Activated CD8-positive, alpha-beta memory T cell treated with anti-CD3 and anti-CD28 coated beads for 1 hour (primary cell): ENCODE results near the gene SMARCD2.
"Not testable (repeated sequence)": the region's sequence is repeated elsewhere in the genome, so short reads cannot be mapped to it uniquely, and the experiment has no call there.

Experiments
- DNase-seq, 2 donors: peaks; one replicate each; pipeline ENCODE4 v3.0.0-alpha.2; 2020; ENCODE audit warnings: low read depth in 1 of 2; ENCODE audit errors: extremely low read depth in 1 of 2

The SMARCD2 gene

GRCh38 chr17:63816123-63816522 is 26.4 kb downstream of the SMARCD2 start:
- no peak for DNase-seq

DNA sequence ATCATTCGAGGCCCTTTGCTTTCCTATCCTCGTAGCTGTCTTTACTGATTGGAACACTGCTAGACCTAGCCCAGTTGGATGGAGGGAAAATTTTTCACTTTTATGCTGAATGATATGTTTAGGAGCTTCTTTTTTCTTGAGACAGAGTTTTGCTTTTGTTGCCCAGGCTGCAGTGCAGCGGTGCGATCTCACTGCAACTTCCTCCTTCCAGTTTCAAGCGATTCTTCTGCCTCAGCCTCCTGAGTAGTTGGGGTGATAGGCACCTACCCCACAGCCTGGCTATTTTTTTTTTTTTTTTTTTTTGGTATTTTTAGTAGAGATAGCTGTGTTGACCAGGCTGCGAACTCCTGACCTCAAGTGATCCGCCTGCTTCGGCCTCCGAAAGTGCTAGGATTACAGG is 32.5 kb downstream of the SMARCD2 start:
- DNase-seq, result no peak

GRCh38 chr17:63805591-63805990 is 36.9 kb downstream of the SMARCD2 start:
- DNase-seq, result no peak

GRCh38 chr17:63804328-63804727 is 38.2 kb downstream of the SMARCD2 start:
- no peak for DNase-seq

DNA sequence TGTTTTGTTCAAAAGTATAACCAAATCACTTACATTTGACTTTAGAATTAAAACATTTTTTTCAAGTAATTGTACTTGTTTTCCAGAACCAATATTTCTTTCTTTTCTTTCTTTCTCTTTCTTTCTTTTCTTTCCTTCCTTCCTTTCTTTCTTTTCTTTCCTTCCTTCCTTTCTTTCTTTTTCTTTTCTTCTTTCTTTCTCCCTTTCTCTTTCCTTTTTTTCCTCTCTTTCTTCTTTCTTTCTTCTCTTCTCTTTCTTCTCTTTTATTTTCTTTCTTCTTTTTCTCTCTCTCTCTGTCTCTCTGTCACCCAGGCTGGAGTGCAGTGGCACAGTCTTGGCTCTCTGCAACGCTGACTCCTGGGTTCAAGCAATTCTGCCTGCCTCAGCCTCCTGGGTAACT is 41.7 kb downstream of the SMARCD2 start:
- no peak for DNase-seq

GRCh38 chr17:63798572-63799106 is 43.8 kb downstream of the SMARCD2 start:
- no peak for DNase-seq

- not testable (repeated sequence) for DNase-seq
Observed at GRCh38 chr17:63796375-63796774, 46.1 kb downstream of the SMARCD2 start.

- no peak for DNase-seq
Observed at GRCh38 chr17:63792055-63792729, 50.3 kb downstream of the SMARCD2 start.

DNA sequence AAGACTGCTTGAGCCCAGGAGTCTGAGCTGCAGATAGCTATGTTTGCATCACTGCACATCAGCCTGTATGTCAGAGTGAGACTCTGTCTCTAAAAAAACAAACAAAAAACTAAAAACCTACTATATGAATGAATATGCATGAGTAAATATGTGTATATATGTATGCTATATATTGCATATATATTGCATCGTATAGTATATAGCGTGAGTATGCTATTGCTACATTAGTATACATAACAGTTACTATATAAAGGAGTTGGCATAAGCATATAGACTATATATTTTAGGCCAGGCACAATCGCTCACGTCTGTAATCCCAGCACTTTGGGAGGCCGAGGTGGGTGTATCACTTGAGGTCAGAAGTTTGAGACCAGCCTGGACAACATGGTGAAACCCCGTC is 52.4 kb downstream of the SMARCD2 start:
- no peak for DNase-seq

DNA sequence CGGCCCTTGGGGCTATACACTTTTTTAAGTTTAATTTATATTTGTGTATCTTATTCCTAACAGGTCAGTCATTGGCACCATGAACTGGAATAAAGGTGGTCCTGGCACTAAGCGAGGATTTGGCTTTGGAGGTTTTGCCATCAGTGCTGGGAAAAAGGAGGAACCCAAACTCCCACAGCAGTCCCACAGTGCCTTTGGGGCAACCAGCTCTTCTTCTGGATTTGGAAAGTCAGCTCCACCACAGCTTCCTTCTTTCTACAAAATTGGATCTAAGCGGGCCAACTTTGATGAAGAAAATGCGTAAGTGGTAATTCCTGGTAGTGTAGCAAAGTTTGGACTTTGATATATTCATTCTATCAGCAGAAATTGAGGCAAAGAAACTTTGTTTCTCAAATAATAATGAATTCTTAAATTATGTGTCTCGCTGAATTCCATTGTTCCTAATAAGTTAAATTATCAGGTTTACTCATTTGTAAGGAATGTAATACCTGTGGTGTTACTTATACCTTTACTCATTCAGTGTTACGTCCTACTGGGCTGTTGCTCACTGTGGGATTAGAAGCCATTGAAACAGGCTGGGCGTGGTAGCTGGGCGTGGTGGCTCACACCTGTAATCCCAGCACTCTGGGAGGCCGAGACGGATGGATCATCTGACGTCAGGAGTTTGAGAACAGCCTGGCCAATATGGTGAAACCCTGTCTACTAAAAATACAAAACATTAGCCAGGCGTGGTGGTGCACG is 55.3 kb downstream of the SMARCD2 start:
- no peak for DNase-seq

DNA sequence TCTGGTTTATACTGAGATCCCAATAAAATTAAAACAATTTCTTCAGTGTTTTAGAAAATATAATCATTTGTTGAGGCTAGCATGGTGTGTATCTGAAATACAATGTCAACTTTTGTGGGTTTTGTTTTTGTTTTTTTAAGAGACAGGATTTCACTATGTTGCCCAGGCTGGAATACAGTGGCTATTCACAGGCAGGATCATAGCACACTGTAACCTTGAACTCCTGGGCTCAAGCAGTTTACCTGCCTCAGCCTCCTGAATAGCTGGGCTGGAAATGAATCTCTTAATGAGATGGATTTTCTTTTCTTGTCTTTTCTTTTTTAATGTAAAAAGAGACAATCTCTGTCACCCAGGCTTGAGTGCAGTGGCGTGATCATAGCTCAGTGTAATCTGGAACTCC is 56.4 kb downstream of the SMARCD2 start:
- no peak for DNase-seq

- no peak for DNase-seq
Observed at GRCh38 chr17:63785556-63785955, 56.9 kb downstream of the SMARCD2 start.

- DNase-seq, result no peak
Observed at GRCh38 chr17:63783522-63783921, 59.0 kb downstream of the SMARCD2 start.
